HL-60 (cell line): ENCODE results near the gene AIRE.

Experiments used
- DNase-seq, 2 experiments: peaks; one replicate each; pipeline ENCODE4 v3.0.0-alpha.2; 2010 to 2020; ENCODE audit warnings: low read depth in 1 of 2, low spot score in 1 of 2
- H3K27ac ChIP-seq: fragments of 250-450 bp; sonication (Bioruptor Pico); replicated peaks from 2 replicates; pipeline ENCODE4 v1.5.1; 2020; ENCODE audit warnings: mild to moderate bottlenecking, moderate library complexity
- H3K27me3 ChIP-seq: fragments of 250-450 bp; sonication (Bioruptor Pico); 2 replicates; pipeline ENCODE4 v1.5.1; 2021; ENCODE audit warnings: mild to moderate bottlenecking, moderate library complexity; ENCODE audit not compliant: insufficient read depth, poor library complexity, severe bottlenecking
- H3K4me3 ChIP-seq: replicated peaks from 2 replicates; pipeline ENCODE4 v1.5.1; 2011; ENCODE audit warnings: mild to moderate bottlenecking, control low read depth, low read length; ENCODE audit not compliant: insufficient read depth
- GABPA ChIP-seq: IDR thresholded peaks from 2 replicates; pipeline ENCODE4 v1.6.1; 2012; ENCODE audit warnings: low read depth
- POLR2AphosphoS5 ChIP-seq: IDR thresholded peaks from 2 replicates; pipeline ENCODE4 v1.6.1; 2012; ENCODE audit warnings: low read depth
- REST ChIP-seq: IDR thresholded peaks from 2 replicates; pipeline ENCODE4 v1.6.1; 2012; ENCODE audit warnings: low read depth; ENCODE audit not compliant: insufficient replicate concordance
- SPI1 ChIP-seq: IDR thresholded peaks from 2 replicates; pipeline ENCODE4 v1.6.1; 2012; ENCODE audit warnings: low read depth, mild to moderate bottlenecking, borderline replicate concordance
- TF ChIP-seq, protein P1 (sequence below): IDR thresholded peaks from one replicate; pipeline ENCODE4 v1.5.1; 2011; ENCODE audit warnings: low read length, control low read depth, inconsistent platforms; ENCODE audit not compliant: insufficient read depth

AIRE gene

DNA sequence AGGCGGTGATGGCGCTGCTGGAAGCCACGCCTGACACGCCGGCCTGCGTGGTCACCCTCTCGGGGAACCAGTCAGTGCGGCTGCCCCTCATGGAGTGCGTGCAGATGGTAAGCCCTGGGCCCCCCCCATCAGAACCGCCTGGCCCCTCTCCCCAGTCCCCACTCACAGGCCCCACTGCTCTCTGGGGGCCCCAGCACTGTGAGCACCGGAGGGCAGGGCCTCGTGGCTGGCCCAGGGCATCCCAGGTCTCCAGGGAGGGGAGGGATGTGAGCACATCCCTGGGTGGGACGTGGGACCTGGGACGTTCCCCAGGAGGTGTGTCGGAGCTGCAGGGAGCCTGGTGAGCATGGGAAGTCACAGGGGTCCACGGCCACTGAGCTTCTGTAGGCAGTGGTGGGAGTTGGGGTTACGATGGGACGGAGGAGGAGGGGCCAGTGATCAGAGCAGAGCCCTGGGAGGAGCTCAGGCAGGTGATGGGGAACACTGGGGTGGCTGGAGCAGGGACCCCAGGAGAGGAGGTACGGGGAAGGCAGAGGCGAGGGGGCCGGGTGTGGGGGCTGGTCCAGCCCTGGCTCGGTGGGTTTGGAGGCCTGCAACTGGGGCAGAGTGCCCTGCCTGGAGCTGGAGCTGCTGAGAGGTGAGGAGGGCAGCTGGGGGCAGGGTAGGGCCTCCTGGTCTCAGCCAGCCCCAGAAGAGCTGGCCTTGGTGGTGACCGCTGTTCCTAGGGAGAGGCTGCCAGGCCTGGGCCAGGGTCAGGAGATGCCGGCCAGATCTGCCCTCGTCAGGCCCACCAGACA, 33.0 kb downstream of the AIRE start:
- TF ChIP-seq POLR2AphosphoS5, result no peak
- TF ChIP-seq, protein P1, sequence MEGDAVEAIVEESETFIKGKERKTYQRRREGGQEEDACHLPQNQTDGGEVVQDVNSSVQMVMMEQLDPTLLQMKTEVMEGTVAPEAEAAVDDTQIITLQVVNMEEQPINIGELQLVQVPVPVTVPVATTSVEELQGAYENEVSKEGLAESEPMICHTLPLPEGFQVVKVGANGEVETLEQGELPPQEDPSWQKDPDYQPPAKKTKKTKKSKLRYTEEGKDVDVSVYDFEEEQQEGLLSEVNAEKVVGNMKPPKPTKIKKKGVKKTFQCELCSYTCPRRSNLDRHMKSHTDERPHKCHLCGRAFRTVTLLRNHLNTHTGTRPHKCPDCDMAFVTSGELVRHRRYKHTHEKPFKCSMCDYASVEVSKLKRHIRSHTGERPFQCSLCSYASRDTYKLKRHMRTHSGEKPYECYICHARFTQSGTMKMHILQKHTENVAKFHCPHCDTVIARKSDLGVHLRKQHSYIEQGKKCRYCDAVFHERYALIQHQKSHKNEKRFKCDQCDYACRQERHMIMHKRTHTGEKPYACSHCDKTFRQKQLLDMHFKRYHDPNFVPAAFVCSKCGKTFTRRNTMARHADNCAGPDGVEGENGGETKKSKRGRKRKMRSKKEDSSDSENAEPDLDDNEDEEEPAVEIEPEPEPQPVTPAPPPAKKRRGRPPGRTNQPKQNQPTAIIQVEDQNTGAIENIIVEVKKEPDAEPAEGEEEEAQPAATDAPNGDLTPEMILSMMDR, result no peak

DNA sequence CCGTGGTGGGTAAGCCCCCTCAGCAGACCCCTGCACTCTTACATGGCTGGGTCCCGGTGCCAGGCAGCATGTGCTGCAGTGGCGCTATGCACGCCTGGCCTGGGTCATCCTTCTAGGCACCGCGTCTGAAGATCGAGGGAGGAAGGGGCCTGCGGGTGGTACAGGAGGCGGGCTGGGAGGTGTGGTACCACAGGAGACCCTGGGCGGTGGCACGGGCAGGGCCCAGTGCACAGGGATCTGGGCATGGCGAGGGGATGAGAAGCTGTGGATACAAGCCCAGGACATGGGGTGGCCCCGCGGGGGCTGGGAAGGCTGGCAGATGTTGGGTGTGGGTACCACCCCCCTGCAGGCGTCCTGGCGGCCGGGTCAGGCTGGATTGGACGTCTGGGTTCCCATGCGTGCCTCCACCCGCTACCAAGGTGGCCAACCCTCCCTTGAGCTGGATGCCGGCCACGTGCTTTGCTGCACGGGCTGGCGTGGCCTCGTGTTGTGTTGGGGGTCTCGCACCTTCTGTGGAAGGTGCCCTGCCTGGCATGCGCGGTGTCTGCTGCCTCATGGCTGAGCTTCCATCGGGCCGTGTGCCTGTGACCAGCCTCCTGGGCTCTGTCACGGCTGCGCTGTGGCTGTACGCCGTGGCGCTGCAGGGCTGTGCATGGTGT, 33.9 kb downstream of the AIRE start:
- Histone ChIP-seq H3K27ac (no peak overlapping the region), H3K4me3 (no peak overlapping the region), H3K27me3 (no peaks in the 10 kb centered on the region)
- DNase-seq, result no peak
- TF ChIP-seq, protein P1, result no peak
- no peak for TF ChIP-seq REST
- TF ChIP-seq POLR2AphosphoS5, result no peak

More for the DNA sequence above, 33.0 kb downstream of the AIRE start:
- no peak overlapping the region for H3K27ac ChIP-seq
- no peak overlapping the region for H3K4me3 ChIP-seq
- H3K27me3 ChIP-seq, result no peaks in the 10 kb centered on the region
- no peak for DNase-seq

GRCh38 chr21:44320847-44321246, 35.2 kb downstream of the AIRE start:
- TF ChIP-seq REST (no peak), GABPA (no peak), POLR2AphosphoS5 (no peak; the same call in 1 of the 2 replicates), SPI1 (no peak)
- TF ChIP-seq, protein P1, result no peak

More at GRCh38 chr21:44320847-44321246, 35.2 kb downstream of the AIRE start:
- no peak overlapping the region for H3K4me3 ChIP-seq
- no peaks in the 10 kb centered on the region for H3K27me3 ChIP-seq
- no peak overlapping the region for H3K27ac ChIP-seq
- DNase-seq, result no peak
